Common myeloid progenitor, CD34-positive (primary cell): Measurements from ENCODE around the gene PODXL2.

ENCODE experiments used
- CTCF ChIA-PET: fragments of 350-600 bp; sonication (Branson Sonifier 250); formaldehyde crosslinking; loops from one replicate; lab custom pipeline; 2021; ENCODE audit warnings: antibody characterized with exemption; lab: Charles Lee
- POLR2A ChIA-PET: fragments of 350-600 bp; sonication (Branson Sonifier 250); formaldehyde crosslinking; loops from one replicate; lab custom pipeline; 2021; ENCODE audit warnings: antibody characterized with exemption; lab: Charles Lee
- DNase-seq, 3 donors: peaks; one replicate each; pipeline versions ENCODE4 v3.0.0 to v3.0.0-alpha.2; 2013
- H3K27ac ChIP-seq, 2 experiments: 1 replicate in 1 of 2; 2 replicates in 1 of 2; pipeline ENCODE4 v1.7.0; 2013; ENCODE audit warnings: inconsistent platforms in 2 of 2, low read length in 2 of 2, mild to moderate bottlenecking in 2 of 2, low read depth in 1 of 2, moderate library complexity in 1 of 2; ENCODE audit not compliant: severe bottlenecking in 2 of 2, insufficient read depth in 1 of 2, poor library complexity in 1 of 2
- H3K27me3 ChIP-seq, 5 experiments: replicated peaks in 2 of 5; 1 replicate in 3 of 5; 2 replicates in 2 of 5; pipeline versions ENCODE4 v1.6.1 to v1.7.0; 2013; ENCODE audit warnings: low read length in 4 of 5, mild to moderate bottlenecking in 2 of 5, moderate library complexity in 2 of 5, inconsistent platforms in 1 of 5; ENCODE audit not compliant: insufficient read depth in 5 of 5, control insufficient read depth in 4 of 5
- H3K36me3 ChIP-seq, 4 experiments: 1 replicate in 2 of 4; 2 replicates in 2 of 4; pipeline versions ENCODE4 v1.6.1 to v1.7.0; 2013; ENCODE audit warnings: low read length in 3 of 4, control low read depth in 1 of 4, mild to moderate bottlenecking in 1 of 4; ENCODE audit not compliant: control insufficient read depth in 4 of 4, insufficient read depth in 4 of 4
- H3K4me1 ChIP-seq, 4 experiments: 1 replicate in 3 of 4; 2 replicates in 1 of 4; pipeline versions ENCODE4 v1.6.1 to v1.7.1; 2013; ENCODE audit warnings: low read length in 3 of 4, mild to moderate bottlenecking in 3 of 4, control low read depth in 1 of 4, inconsistent platforms in 1 of 4, moderate library complexity in 1 of 4; ENCODE audit not compliant: control insufficient read depth in 4 of 4, insufficient read depth in 4 of 4; ENCODE audit errors: control extremely low read depth in 1 of 4
- H3K4me3 ChIP-seq, 7 experiments: 1 replicate in 4 of 7; 2 replicates in 3 of 7; pipeline versions ENCODE4 v1.5.1 to v1.7.0; 2013; ENCODE audit warnings: mild to moderate bottlenecking in 7 of 7, low read length in 6 of 7, moderate library complexity in 6 of 7, inconsistent platforms in 2 of 7, low read depth in 2 of 7, control low read depth in 1 of 7; ENCODE audit not compliant: insufficient read depth in 4 of 7, control insufficient read depth in 1 of 7; ENCODE audit errors: extremely low read depth in 1 of 7
- H3K9me3 ChIP-seq, 5 experiments: 1 replicate in 4 of 5; 2 replicates in 1 of 5; pipeline versions ENCODE4 v1.6.1 to v1.7.1; 2013; ENCODE audit warnings: low read length in 4 of 5, mild to moderate bottlenecking in 2 of 5, inconsistent platforms in 1 of 5, low read depth in 1 of 5, moderate library complexity in 1 of 5; ENCODE audit not compliant: control insufficient read depth in 4 of 5, insufficient read depth in 2 of 5; ENCODE audit errors: control extremely low read depth in 1 of 5
- WGBS: methylation state at CpG from one replicate; pipeline ENCODE4 v1.1.5; 2013; ENCODE audit not compliant: insufficient coverage; 5-methylcytosine and 5-hydroxymethylcytosine counted together

PODXL2 gene

GRCh38 chr3:127722091-127722784 is 93.3 kb downstream of the PODXL2 start:
- H3K36me3 ChIP-seq: peaks cover 2 to 55% (median 40%) of the 10 kb centered on the region in 4 experiments
- H3K4me1 ChIP-seq: peaks cover 0 to 4% (median 0%) of the 10 kb centered on the region in 4 experiments
- CTCF ChIA-PET: no interaction called here
- POLR2A ChIA-PET: no interaction called here
- WGBS: 87% methylated on average over 10 of the region's 13 CpGs
- no peak for DNase-seq
- H3K27me3 ChIP-seq: no peaks in the 10 kb centered on the region
- no peaks in the 10 kb centered on the region for H3K9me3 ChIP-seq
- no peak overlapping the region for H3K4me3 ChIP-seq
- no peak overlapping the region for H3K27ac ChIP-seq
